ENCODE data around the gene FHIP1A. TPM values are rescaled to one million over a fixed set of nuclear protein-coding genes. Genes with fewer than 3 reads are reported as not detected.

The FHIP1A gene
- total RNA-seq, 6 donors from 2014 or later: 13.5 to 36.1 (median 20.5) TPM

GRCh38 chr4:151407018-151407417 lies 2.0 kb upstream of the FHIP1A start:
- DNase-seq (no peak), ATAC-seq (ENCODE audit: low FRiP score in 2 of 2) (no peak)
- TF ChIP-seq POLR2A (IDR thresholded peaks at IDR 0.05): no peak
- TF ChIP-seq CTCF (IDR thresholded peaks at IDR 0.05): no peak
- TF ChIP-seq POLR2AphosphoS5 (IDR thresholded peaks at IDR 0.05): no peak
- no peak for TF ChIP-seq EP300 (IDR thresholded peaks at IDR 0.05)
- 84 to 93% methylated on average over 4 of the region's 4 CpGs for WGBS, 2 donors
- Histone ChIP-seq H3K4me3 (no peak overlapping the region), H3K27ac (no peak overlapping the region), H3K27me3 (no peaks in the 10 kb centered on the region), H3K4me1 (peaks cover 5 to 21% (median 17%) of the 10 kb centered on the region in 4 donors), H3K9me3 (no peaks in the 10 kb centered on the region), H3K36me3 (no peaks in the 10 kb centered on the region)

GRCh38 chr4:151407466-151408379 lies 1.3 kb upstream of the FHIP1A start:
- Histone ChIP-seq H3K4me1 (peaks cover 5 to 21% (median 17%) of the 10 kb centered on the region in 4 donors), H3K27ac (peak overlapping the region; percentile 75 to 80 (median 78)), H3K9me3 (no peaks in the 10 kb centered on the region), H3K27me3 (no peaks in the 10 kb centered on the region), H3K36me3 (no peaks in the 10 kb centered on the region), H3K4me3 (peak overlapping the region in 3 of 4 donors; percentile 49 to 62 (median 52))
- DNase-seq (peak; percentile 65 to 88), ATAC-seq (ENCODE audit: low FRiP score in 2 of 2) (peak; percentile 47 to 54)
- 27 to 38% methylated on average over 14 to 28 of the region's 29 CpGs for WGBS, 2 donors
- TF ChIP-seq POLR2A (IDR thresholded peaks at IDR 0.05) (no peak), CTCF (IDR thresholded peaks at IDR 0.05) (peak in 1 of 6 experiments; percentile 25)

- Histone ChIP-seq H3K9me3 (no peaks in the 10 kb centered on the region), H3K4me1 (peaks cover 5 to 21% (median 17%) of the 10 kb centered on the region in 4 donors), H3K27ac (peak overlapping the region; percentile 75 to 80 (median 78)), H3K4me3 (peak overlapping the region; percentile 27 to 62 (median 50)), H3K27me3 (no peaks in the 10 kb centered on the region), H3K36me3 (no peaks in the 10 kb centered on the region)
- DNase-seq (no peak), ATAC-seq (ENCODE audit: low FRiP score in 2 of 2) (no peak)
- no peak for TF ChIP-seq CTCF (IDR thresholded peaks at IDR 0.05)
- TF ChIP-seq EP300 (IDR thresholded peaks at IDR 0.05): no peak
- no peak for TF ChIP-seq POLR2AphosphoS5 (IDR thresholded peaks at IDR 0.05)
- TF ChIP-seq POLR2A (IDR thresholded peaks at IDR 0.05): no peak
- WGBS, 2 donors: 7 to 15% methylated on average over 5 to 8 of the region's 8 CpGs
Observed at GRCh38 chr4:151408380-151408629, 671 bp upstream of the FHIP1A start.

- Histone ChIP-seq H3K4me1 (peaks cover 5 to 21% (median 15%) of the 10 kb centered on the region in 4 donors), H3K27me3 (no peaks in the 10 kb centered on the region), H3K36me3 (no peaks in the 10 kb centered on the region), H3K9me3 (no peaks in the 10 kb centered on the region), H3K27ac (peak overlapping the region; percentile 78 to 91 (median 84)), H3K4me3 (peak overlapping the region; percentile 40 to 62 (median 50))
- 2 to 9% methylated on average over 12 to 27 of the region's 27 CpGs for WGBS, 2 donors
- no peak for TF ChIP-seq EP300 (IDR thresholded peaks at IDR 0.05)
- no peak for TF ChIP-seq POLR2A (IDR thresholded peaks at IDR 0.05)
- no peak for TF ChIP-seq CTCF (IDR thresholded peaks at IDR 0.05)
- no peak for TF ChIP-seq POLR2AphosphoS5 (IDR thresholded peaks at IDR 0.05)
- DNase-seq (peak; percentile 58 to 87), ATAC-seq (ENCODE audit: low FRiP score in 2 of 2) (peak; percentile 3 to 21)
Observed at GRCh38 chr4:151409470-151410313, 716 bp downstream of the FHIP1A start.

All from upper lobe of left lung (tissue), 6 donors.